Heart right ventricle (tissue), 16 donors: ENCODE data around the gene MMP19. TPM values are rescaled to one million over a fixed set of nuclear protein-coding genes. Genes with fewer than 3 reads are reported as not detected.

Source experiments
- ATAC-seq, 8 donors: fragments of 200-7000 bp; cut with Tn5 transposase; one replicate each; pipeline ENCODE4 v1.9.1; 2020; ENCODE audit warnings: mild to moderate bottlenecking in 8 of 8, moderate library complexity in 8 of 8, moderate number of reproducible peaks in 1 of 8
- DNase-seq, 2 donors: peaks; one replicate each; pipeline ENCODE4 v3.0.0-alpha.2; 2020
- H3K27ac ChIP-seq, 10 donors: fragments of 200-600 bp; sonication (generic) in 2 of 10; one replicate each; pipeline versions ENCODE4 v1.5.0 to v1.8.0; 2020 to 2022; ENCODE audit warnings: mild to moderate bottlenecking in 3 of 10
- H3K27me3 ChIP-seq, 7 donors: fragments of 200-600 bp; one replicate each; pipeline ENCODE4 v1.8.0; 2021 to 2022; ENCODE audit warnings: mild to moderate bottlenecking in 2 of 7
- H3K36me3 ChIP-seq, 9 donors: fragments of 200-600 bp; sonication (generic) in 1 of 9; one replicate each; pipeline versions ENCODE4 v1.5.0 to v1.8.0; 2020 to 2022; ENCODE audit warnings: mild to moderate bottlenecking in 2 of 9
- H3K4me1 ChIP-seq, 9 donors: fragments of 200-600 bp; sonication (generic) in 1 of 9; one replicate each; pipeline versions ENCODE4 v1.5.0 to v1.8.0; 2020 to 2022; ENCODE audit warnings: mild to moderate bottlenecking in 4 of 9
- H3K4me3 ChIP-seq, 10 donors: fragments of 200-600 bp; sonication (generic) in 2 of 10; one replicate each; pipeline versions ENCODE4 v1.5.0 to v1.8.0; 2020 to 2022; ENCODE audit warnings: mild to moderate bottlenecking in 7 of 10, moderate library complexity in 2 of 10
- H3K9me3 ChIP-seq, 11 donors: fragments of 200-600 bp in 10 of 11; sonication (generic) in 2 of 11; one replicate each; pipeline versions ENCODE4 v1.5.0 to v1.8.0; 2013 to 2022; ENCODE audit warnings: mild to moderate bottlenecking in 2 of 11, control low read depth in 1 of 11, moderate library complexity in 1 of 11
- CTCF ChIP-seq, 9 donors: fragments of 200-600 bp; sonication (generic) in 2 of 9; IDR thresholded peaks; one replicate each; pipeline versions ENCODE4 v1.5.0 to v1.8.0; 2021 to 2022; ENCODE audit warnings: antibody characterized with exemption in 9 of 9, mild to moderate bottlenecking in 5 of 9, moderate library complexity in 1 of 9
- WGBS, 2 donors: extraction: QIAGEN DNeasy Blood & Tissue Kit; methylation state at CpG; one replicate each; pipeline ENCODE4 v1.1.7; 2013; ENCODE audit warnings: inconsistent platforms in 1 of 2; 5-methylcytosine and 5-hydroxymethylcytosine counted together
- intact Hi-C, 10 donors: fragments of 100-400 bp; cut with DNase I; formaldehyde crosslinking; loops; one replicate each; pipeline versions ENCODE4 v1.11.1 to v1.14.2; 2022
- polyA plus RNA-seq, 2 donors: library from polyadenylated mRNA; stranded (reverse); fragments of 200-250 nt; gene quantifications; one replicate each; pipeline ENCODE4 v1.2.3, GENCODE V29; 2013
- total RNA-seq, 10 donors: library from RNA; stranded (reverse); fragmentation: NEBNext Ultra II Directional in 3 of 10; extraction: Animal tissue kit (Norgen Biotek cat#: 25700) in 3 of 10; gene quantifications; one replicate each; pipeline versions ENCODE4 v1.2.1 to v1.2.4, GENCODE V29; 2021 to 2023
- donor health status: Arrhythmogenic right ventricular cardiomyopathy.
- donor health status: ischemic (EF 13 %, LVEDD 7.1; RV severe dilation, severe dysfunction).
- donor health status: healthy with polysubstance abuse.
- donor health status: DM: no; HTN: yes; CAD: no.
- donor health status: DM: no; HTN: no; CAD: no.
- donor health status: ischemic (EF 25% LVEDD 6.9; RV normal size, moderate dysfunction).
- donor health status: ischemic (EF 25% LVEDD 5.7; RV mildly dilated, moderate dysfunction).
- donor health status: healthy.
- donor health status: DM: yes; HTN: yes; CAD: no.
- donor health status: Ischemic cardiomyopathy.
- donor health status: ischemic (EF 35%, LVEDD 5.7; RV mildly dilated, moderate dysfunction).
- donor health status: nonischemic (EF 11% LVEDD 7.7; RV severe dilation, severe dysfunction).
- donor health status: DM: yes; HTN: yes; CAD: no.
- donor health status: PGD.
- donor health status: ischemic (EF 29% LVEDD 5.4; RV normal size, mild dysfunction).
- donor health status: nonischemic (EF 23%, LVEDD 6.1; RV moderate dilation, normal function).

MMP19 gene
- total and polyA plus RNA-seq, 12 donors, result 0.72 to 11.5 (median 1.8) TPM

GRCh38 chr12:55827806-55828205, 14.9 kb downstream of the MMP19 start:
- 82 to 89% methylated on average over 15 of the region's 15 CpGs for WGBS, 2 donors

GRCh38 chr12:55824726-55825125, 18.0 kb downstream of the MMP19 start:
- Histone ChIP-seq H3K4me3 (no peak overlapping the region), H3K27ac (peak overlapping the region in 1 of 10 donors; percentile 38), H3K4me1 (peaks cover 10 to 49% (median 40%) of the 10 kb centered on the region in 9 donors), H3K36me3 (peaks cover 0 to 55% (median 34%) of the 10 kb centered on the region in 9 donors), H3K9me3 (no peaks in the 10 kb centered on the region), H3K27me3 (no peaks in the 10 kb centered on the region)
- 89 to 92% methylated on average over 5 of the region's 5 CpGs for WGBS, 2 donors
- no peak for ATAC-seq
- no peak for TF ChIP-seq CTCF (IDR thresholded peaks at IDR 0.05)
- intact Hi-C loops, result loop anchor here in 3 of 10 donors (5.0 to 10.0 kb wide), 2 partner anchors 103 to 110 kb away; partner anchors contain the start of genes PYM1 (in 2 of the 3) and DGKA (in 1 of the 3)
- DNase-seq, result no peak

More at GRCh38 chr12:55827806-55828205, 14.9 kb downstream of the MMP19 start:
- no peaks in the 10 kb centered on the region for H3K27me3 ChIP-seq
- intact Hi-C loops, result loop anchor here in 4 of 10 donors (2.0 to 10.0 kb wide), 3 partner anchors 99 to 107 kb away; partner anchors contain the start of genes DGKA (in 2 of the 4) and PYM1 (in 2 of the 4)
- peaks cover 0 to 24% (median 7%) of the 10 kb centered on the region in 9 donors for H3K36me3 ChIP-seq
- no peaks in the 10 kb centered on the region for H3K9me3 ChIP-seq
- DNase-seq (no peak), ATAC-seq (no peak)
- H3K27ac ChIP-seq, result peak overlapping the region in 2 of 10 donors; percentile 41 to 93
- peaks cover 10 to 66% (median 57%) of the 10 kb centered on the region in 9 donors for H3K4me1 ChIP-seq
- TF ChIP-seq CTCF (IDR thresholded peaks at IDR 0.05), result no peak
- peak overlapping the region in 1 of 10 donors; percentile 2 for H3K4me3 ChIP-seq

- DNase-seq (no peak), ATAC-seq (no peak)
- Histone ChIP-seq H3K4me3 (no peak overlapping the region), H3K27me3 (no peaks in the 10 kb centered on the region), H3K4me1 (peaks cover 6 to 53% (median 38%) of the 10 kb centered on the region in 9 donors), H3K36me3 (peaks cover 0 to 63% (median 34%) of the 10 kb centered on the region in 9 donors), H3K27ac (no peak overlapping the region), H3K9me3 (no peaks in the 10 kb centered on the region)
- no peak for TF ChIP-seq CTCF (IDR thresholded peaks at IDR 0.05)
- WGBS, 2 donors, result 85 to 95% methylated on average over 4 of the region's 4 CpGs
- intact Hi-C loops, result loop anchor here in 1 of 10 donors (10.0 kb wide), 1 partner anchor 111 kb away; the partner anchor contains the start of gene DGKA
These were observed 19.3 kb downstream of the MMP19 start for GRCh38 chr12:55823419-55823818.

- intact Hi-C loops, result loop anchor here in 1 of 10 donors (10.0 kb wide), 1 partner anchor 113 kb away; the partner anchor contains the start of gene DGKA
- peaks cover 0 to 63% (median 34%) of the 10 kb centered on the region in 9 donors for H3K36me3 ChIP-seq
- DNase-seq, result no peak
These were observed 20.5 kb downstream of the MMP19 start for GRCh38 chr12:55822228-55822627.

More at GRCh38 chr12:55822228-55822627, 20.5 kb downstream of the MMP19 start:
- 31 to 41% methylated on average over 6 of the region's 6 CpGs for WGBS, 2 donors
- Histone ChIP-seq H3K4me3 (no peak overlapping the region), H3K27me3 (no peaks in the 10 kb centered on the region), H3K27ac (no peak overlapping the region), H3K4me1 (peaks cover 2 to 44% (median 29%) of the 10 kb centered on the region in 9 donors), H3K9me3 (no peaks in the 10 kb centered on the region)
- peak in 5 of 9 donors; percentile 8 to 37 (median 23) for TF ChIP-seq CTCF (IDR thresholded peaks at IDR 0.05)
- ATAC-seq, result no peak
